Heart left ventricle (tissue), 13 donors: ENCODE results near the gene SKI.

Experiments
- POLR2A ChIP-seq, 2 donors: fragments of 450-650 bp; IDR thresholded peaks; one replicate each; pipeline ENCODE4 v1.6.1; 2017; ENCODE audit warnings: antibody characterized with exemption in 2 of 2, mild to moderate bottlenecking in 2 of 2, moderate library complexity in 2 of 2
- TF ChIP-seq, protein P1 (sequence below), 12 donors: fragments of 200-600 bp; sonication (generic) in 4 of 12; IDR thresholded peaks; one replicate each; pipeline versions ENCODE4 v1.5.0 to v1.8.0; 2018 to 2022; ENCODE audit warnings: antibody characterized with exemption in 12 of 12, mild to moderate bottlenecking in 5 of 12
- donor health status: ischemic (EF 13 %, LVEDD 7.1; RV severe dilation, severe dysfunction).
- donor health status: DM: no; HTN: yes; CAD: no.
- donor health status: DM: no; HTN: no; CAD: no.
- donor health status: ischemic (EF 25% LVEDD 6.9; RV normal size, moderate dysfunction).
- donor health status: ischemic (EF 25% LVEDD 5.7; RV mildly dilated, moderate dysfunction).
- donor health status: ischemic (EF 35%, LVEDD 5.7; RV mildly dilated, moderate dysfunction).
- donor health status: nonischemic (EF 11% LVEDD 7.7; RV severe dilation, severe dysfunction).
- donor health status: DM: yes; HTN: yes; CAD: no.
- donor health status: PGD.
- donor health status: ischemic (EF 29% LVEDD 5.4; RV normal size, mild dysfunction).
- donor health status: nonischemic (EF 23%, LVEDD 6.1; RV moderate dilation, normal function).

DNA sequence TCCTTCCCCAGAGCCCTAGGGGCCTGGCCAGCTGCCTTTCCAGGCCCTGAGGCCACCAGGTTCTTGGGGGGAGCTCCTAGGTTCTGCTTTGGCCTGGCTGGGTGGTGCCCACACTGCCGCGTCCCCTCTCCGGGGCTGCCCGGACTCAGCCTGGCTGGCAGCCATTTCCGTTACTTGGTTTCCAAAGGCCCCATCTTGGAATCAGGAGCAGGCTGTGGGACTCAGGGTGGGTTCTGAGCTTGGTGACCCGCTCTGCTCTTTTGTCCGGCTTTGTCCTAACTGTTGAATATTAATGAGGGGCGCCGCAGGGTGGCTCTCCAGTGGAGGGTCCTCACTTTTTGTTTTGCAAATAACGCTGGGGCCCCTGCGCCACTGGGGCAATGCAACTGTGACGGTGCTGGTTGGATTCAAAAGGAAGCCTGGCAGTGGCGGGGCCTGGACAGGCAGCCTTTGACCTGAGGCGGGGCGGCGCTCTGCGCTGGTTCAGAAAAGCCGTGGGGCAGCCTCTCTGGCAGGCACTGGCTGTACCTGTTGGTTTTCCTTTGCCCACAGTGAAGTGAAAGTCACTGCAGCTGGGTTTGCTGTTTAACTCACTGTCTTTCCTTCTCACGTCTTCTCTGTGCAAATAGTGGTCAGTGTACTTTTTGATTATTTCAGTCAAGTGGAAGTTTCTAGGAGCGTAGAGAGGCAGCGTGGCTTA is 20.2 kb downstream of the SKI start:
- TF ChIP-seq POLR2A (IDR thresholded peaks at IDR 0.05): no peak
- TF ChIP-seq, protein P1, sequence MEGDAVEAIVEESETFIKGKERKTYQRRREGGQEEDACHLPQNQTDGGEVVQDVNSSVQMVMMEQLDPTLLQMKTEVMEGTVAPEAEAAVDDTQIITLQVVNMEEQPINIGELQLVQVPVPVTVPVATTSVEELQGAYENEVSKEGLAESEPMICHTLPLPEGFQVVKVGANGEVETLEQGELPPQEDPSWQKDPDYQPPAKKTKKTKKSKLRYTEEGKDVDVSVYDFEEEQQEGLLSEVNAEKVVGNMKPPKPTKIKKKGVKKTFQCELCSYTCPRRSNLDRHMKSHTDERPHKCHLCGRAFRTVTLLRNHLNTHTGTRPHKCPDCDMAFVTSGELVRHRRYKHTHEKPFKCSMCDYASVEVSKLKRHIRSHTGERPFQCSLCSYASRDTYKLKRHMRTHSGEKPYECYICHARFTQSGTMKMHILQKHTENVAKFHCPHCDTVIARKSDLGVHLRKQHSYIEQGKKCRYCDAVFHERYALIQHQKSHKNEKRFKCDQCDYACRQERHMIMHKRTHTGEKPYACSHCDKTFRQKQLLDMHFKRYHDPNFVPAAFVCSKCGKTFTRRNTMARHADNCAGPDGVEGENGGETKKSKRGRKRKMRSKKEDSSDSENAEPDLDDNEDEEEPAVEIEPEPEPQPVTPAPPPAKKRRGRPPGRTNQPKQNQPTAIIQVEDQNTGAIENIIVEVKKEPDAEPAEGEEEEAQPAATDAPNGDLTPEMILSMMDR (IDR thresholded peaks at IDR 0.05): no peak
